A673 (cell line): ENCODE data around the gene PPP1R3G. TPM values are rescaled to one million over a fixed set of nuclear protein-coding genes. Genes with fewer than 3 reads are reported as not detected.

ENCODE experiments used
- BruUV-seq: library from RNA; stranded (reverse); fragments of 400-500 nt; replicated peaks from 2 replicates; lab custom pipeline; 2021; lab: Mats Ljungman, UMichigan
- CTCF ChIA-PET: fragments of 300-600 bp; sonication (Branson Sonifier 250); formaldehyde crosslinking; loops from one replicate; lab custom pipeline; 2022; ENCODE audit warnings: antibody characterized with exemption; lab: Charles Lee
- POLR2A ChIA-PET: fragments of 300-600 bp; sonication (Branson Sonifier 250); formaldehyde crosslinking; loops from one replicate; lab custom pipeline; 2022; ENCODE audit warnings: antibody characterized with exemption; ENCODE audit not compliant: low non-redundant PET; lab: Charles Lee
- DNase-seq: peaks from one replicate; pipeline ENCODE4 v3.0.0-alpha.2; 2015; ENCODE audit warnings: low spot score
- H3K27ac ChIP-seq: fragments of 200-600 bp; sonication (generic); 2 replicates; pipeline ENCODE4 v1.5.1; 2016; ENCODE audit warnings: mixed run types, low read depth, mild to moderate bottlenecking, mixed read lengths, antibody characterized with exemption, low read length; ENCODE audit not compliant: poor library complexity, severe bottlenecking
- H3K27me3 ChIP-seq: fragments of 200-600 bp; sonication (generic); replicated peaks from 2 replicates; pipeline ENCODE4 v1.6.1; 2017; ENCODE audit warnings: mixed run types, low read depth, mild to moderate bottlenecking, mixed read lengths, antibody characterized with exemption, low read length; ENCODE audit not compliant: insufficient read depth, poor library complexity
- H3K36me3 ChIP-seq: fragments of 200-600 bp; sonication (generic); 2 replicates; pipeline ENCODE4 v1.6.1; 2016; ENCODE audit warnings: mixed run types, mild to moderate bottlenecking, mixed read lengths, antibody characterized with exemption, low read length; ENCODE audit not compliant: insufficient read depth, poor library complexity, severe bottlenecking
- H3K4me1 ChIP-seq: fragments of 200-600 bp; sonication (generic); 2 replicates; pipeline ENCODE4 v1.6.1; 2017; ENCODE audit warnings: mixed run types, mild to moderate bottlenecking, mixed read lengths, antibody characterized with exemption, low read length; ENCODE audit not compliant: insufficient read depth, poor library complexity, severe bottlenecking
- H3K4me3 ChIP-seq: fragments of 200-600 bp; sonication (generic); 2 replicates; pipeline ENCODE4 v1.5.1; 2016; ENCODE audit warnings: low read depth, mixed run types, mild to moderate bottlenecking, mixed read lengths, low read length; ENCODE audit not compliant: poor library complexity, severe bottlenecking
- H3K9me3 ChIP-seq: fragments of 200-600 bp; sonication (generic); 2 replicates; pipeline ENCODE4 v1.6.1; 2016; ENCODE audit warnings: mixed run types, low read depth, mild to moderate bottlenecking, mixed read lengths, antibody characterized with exemption, low read length; ENCODE audit not compliant: poor library complexity, severe bottlenecking
- EZH2 ChIP-seq: fragments of 200-600 bp; sonication (generic); IDR thresholded peaks from 2 replicates; pipeline ENCODE4 v1.6.1; 2017; ENCODE audit warnings: borderline replicate concordance, low read depth, mild to moderate bottlenecking, mixed read lengths, antibody characterized with exemption, low read length; ENCODE audit not compliant: poor library complexity, severe bottlenecking
- intact Hi-C: fragments of 100-400 bp; cut with micrococcal nuclease; formaldehyde crosslinking; loops from one replicate; pipeline ENCODE4 v1.10.0; 2022; ENCODE audit not compliant: unreplicated experiment
- total RNA-seq: library from RNA; stranded (reverse); gene quantifications from 2 replicates; pipeline ENCODE4 v1.2.3, GENCODE V29; 2021
- TF ChIP-seq, protein P1 (sequence below): fragments of 300-800, 200-600 bp; sonication (generic); conservative IDR thresholded peaks from 2 replicates; pipeline ENCODE4 v1.5.1; 2017; ENCODE audit warnings: low read depth, mild to moderate bottlenecking, antibody characterized with exemption, low read length, moderate library complexity, mixed read lengths

The PPP1R3G gene
- total RNA-seq, 1 experiment from 2014 or later, result 0.24 TPM

DNA sequence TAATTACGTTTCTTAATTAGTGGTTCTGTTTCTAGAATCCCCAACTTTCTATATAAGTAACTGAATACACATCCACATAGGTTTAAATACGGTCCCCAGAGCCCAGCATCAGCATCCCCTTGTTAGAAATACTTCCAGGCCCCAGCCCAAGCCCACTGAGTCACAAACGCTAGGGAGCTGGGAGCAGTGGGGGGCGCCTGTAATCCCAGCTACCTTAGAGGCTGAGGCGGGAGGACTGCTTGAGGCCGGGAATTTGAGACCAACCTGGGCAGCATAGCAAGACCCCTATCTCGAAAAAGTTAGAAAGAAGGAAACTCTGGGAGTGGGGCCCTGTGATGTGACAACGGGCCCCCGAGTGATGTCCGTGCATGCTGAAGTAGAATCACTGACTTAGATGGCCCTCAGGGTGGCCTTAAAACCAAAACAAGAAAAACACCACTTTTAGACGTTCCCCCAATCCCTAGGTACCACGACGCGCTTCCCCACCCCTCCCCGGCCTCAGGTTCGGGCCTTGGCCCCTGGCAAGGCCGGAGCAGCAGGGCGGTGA is 1.3 kb upstream of the PPP1R3G start:
- no peaks in the 10 kb centered on the region for H3K36me3 ChIP-seq
- DNase-seq, result no peak
- no peaks in the 10 kb centered on the region for H3K27me3 ChIP-seq
- peaks cover 10% of the 10 kb centered on the region for H3K4me1 ChIP-seq
- POLR2A ChIA-PET, result no interaction called here
- BruUV-seq, result no TSS peak
- H3K4me3 ChIP-seq, result peak overlapping the region; percentile 64
- intact Hi-C loops, result no loop called here
- no peak overlapping the region for H3K27ac ChIP-seq
- CTCF ChIA-PET, result no interaction called here
- TF ChIP-seq, protein P1, sequence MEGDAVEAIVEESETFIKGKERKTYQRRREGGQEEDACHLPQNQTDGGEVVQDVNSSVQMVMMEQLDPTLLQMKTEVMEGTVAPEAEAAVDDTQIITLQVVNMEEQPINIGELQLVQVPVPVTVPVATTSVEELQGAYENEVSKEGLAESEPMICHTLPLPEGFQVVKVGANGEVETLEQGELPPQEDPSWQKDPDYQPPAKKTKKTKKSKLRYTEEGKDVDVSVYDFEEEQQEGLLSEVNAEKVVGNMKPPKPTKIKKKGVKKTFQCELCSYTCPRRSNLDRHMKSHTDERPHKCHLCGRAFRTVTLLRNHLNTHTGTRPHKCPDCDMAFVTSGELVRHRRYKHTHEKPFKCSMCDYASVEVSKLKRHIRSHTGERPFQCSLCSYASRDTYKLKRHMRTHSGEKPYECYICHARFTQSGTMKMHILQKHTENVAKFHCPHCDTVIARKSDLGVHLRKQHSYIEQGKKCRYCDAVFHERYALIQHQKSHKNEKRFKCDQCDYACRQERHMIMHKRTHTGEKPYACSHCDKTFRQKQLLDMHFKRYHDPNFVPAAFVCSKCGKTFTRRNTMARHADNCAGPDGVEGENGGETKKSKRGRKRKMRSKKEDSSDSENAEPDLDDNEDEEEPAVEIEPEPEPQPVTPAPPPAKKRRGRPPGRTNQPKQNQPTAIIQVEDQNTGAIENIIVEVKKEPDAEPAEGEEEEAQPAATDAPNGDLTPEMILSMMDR, result no peak
- no peak for TF ChIP-seq EZH2
- H3K9me3 ChIP-seq, result no peaks in the 10 kb centered on the region

DNA sequence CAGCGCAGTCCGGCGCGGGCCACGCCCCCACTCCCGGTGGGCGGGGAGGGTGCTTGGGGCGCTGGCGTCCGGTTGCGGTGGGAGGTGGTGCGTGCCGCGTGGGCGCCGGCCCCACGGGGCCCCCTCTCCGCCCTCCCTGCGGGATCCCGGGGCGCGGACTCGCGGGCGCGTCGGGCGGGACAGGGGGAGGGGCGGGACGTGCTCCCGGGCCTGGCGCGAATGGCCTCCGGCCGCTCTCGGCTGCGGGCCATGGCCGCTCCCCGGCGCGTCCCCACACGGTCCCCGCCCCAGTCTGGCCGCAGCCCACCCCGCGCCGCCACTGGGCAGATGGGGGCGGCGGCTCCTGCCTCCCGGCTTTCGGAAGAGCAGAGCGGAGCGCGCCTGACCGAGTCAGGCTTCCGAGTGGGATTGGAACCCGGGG is 771 bp upstream of the PPP1R3G start:
- no peaks in the 10 kb centered on the region for H3K27me3 ChIP-seq
- no peak overlapping the region for H3K27ac ChIP-seq
- POLR2A ChIA-PET, result no interaction called here
- no peaks in the 10 kb centered on the region for H3K36me3 ChIP-seq
- peaks cover 10% of the 10 kb centered on the region for H3K4me1 ChIP-seq
- H3K9me3 ChIP-seq, result no peaks in the 10 kb centered on the region
- no TSS peak for BruUV-seq
- intact Hi-C loops, result no loop called here
- no peak for DNase-seq
- no peak for TF ChIP-seq EZH2
- TF ChIP-seq, protein P1, result no peak
- peak overlapping the region; percentile 64 for H3K4me3 ChIP-seq
- CTCF ChIA-PET, result no interaction called here

DNA sequence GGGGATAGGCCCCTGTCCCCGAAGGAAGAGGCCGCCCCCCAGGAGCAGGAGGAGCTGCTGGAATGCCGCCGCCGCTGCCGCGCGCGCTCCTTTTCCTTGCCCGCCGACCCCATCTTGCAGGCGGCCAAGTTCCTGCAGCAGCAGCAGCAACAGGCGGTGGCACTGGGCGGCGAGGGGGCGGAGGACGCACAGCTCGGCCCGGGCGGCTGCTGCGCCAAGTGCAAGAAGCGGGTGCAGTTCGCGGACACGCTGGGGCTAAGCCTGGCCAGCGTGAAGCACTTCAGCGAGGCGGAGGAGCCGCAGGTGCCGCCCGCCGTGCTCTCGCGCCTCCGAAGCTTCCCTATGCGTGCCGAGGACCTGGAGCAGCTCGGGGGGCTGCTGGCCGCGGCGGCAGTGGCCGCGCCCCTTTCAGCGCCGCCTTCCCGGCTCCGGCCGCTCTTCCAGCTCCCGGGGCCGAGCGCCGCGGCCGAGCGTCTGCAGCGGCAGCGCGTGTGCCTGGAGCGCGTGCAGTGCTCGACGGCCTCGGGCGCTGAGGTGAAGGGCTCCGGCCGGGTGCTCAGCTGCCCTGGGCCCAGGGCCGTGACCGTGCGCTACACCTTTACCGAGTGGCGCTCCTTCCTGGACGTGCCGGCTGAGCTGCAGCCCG is 630 bp downstream of the PPP1R3G start:
- ChIA-PET POLR2A (no interaction called here), CTCF (no interaction called here)
- Histone ChIP-seq H3K27ac (peak overlapping the region; percentile 35), H3K4me3 (peak overlapping the region; percentile 64), H3K9me3 (no peaks in the 10 kb centered on the region), H3K27me3 (no peaks in the 10 kb centered on the region), H3K36me3 (no peaks in the 10 kb centered on the region), H3K4me1 (peaks cover 21% of the 10 kb centered on the region)
- DNase-seq, result peak; percentile 40
- intact Hi-C loops, result no loop called here
- no TSS peak for BruUV-seq
- TF ChIP-seq, protein P1, result no peak
- TF ChIP-seq EZH2, result no peak
